LNCAP (cell line): ENCODE data around the gene MACROD1.

Experiments used
- TF ChIP-seq, protein P1 (sequence below): fragments of 450-650 bp; IDR thresholded peaks from 2 replicates; pipeline ENCODE4 v1.5.1; 2017; ENCODE audit warnings: mild to moderate bottlenecking

MACROD1 gene

DNA sequence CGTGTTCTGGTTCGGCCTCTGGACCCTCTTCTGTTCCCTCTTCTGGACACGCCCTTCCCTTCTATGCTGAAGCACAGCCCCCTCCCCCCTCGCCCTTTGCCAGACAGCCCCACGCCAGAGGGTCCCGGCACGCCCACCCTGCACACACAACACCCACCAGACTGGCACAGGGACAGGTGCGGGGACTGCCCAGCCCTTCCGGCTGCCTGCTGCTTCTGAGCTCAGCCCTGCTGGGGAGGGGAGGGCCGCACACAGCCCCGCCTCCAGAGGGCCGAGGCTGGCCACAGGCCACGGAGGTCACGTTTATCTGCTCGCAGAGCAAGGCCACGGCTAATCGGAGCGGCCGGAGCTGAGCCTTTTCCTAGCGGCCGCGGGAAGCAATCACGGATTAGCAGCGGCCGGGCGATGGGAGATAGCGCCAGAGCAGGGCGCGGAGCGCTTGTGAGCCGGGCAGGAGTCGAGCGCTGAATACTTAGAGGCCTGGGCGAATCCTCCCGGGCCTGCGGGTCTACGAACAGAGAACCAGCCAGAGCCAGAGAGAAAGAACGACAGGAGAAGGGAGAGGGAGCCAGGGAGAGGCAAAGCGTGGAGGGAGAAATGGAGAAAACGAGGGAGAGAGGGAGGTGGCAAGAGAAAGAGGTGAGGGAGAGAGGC lies 158.2 kb downstream of the MACROD1 start:
- TF ChIP-seq, protein P1, sequence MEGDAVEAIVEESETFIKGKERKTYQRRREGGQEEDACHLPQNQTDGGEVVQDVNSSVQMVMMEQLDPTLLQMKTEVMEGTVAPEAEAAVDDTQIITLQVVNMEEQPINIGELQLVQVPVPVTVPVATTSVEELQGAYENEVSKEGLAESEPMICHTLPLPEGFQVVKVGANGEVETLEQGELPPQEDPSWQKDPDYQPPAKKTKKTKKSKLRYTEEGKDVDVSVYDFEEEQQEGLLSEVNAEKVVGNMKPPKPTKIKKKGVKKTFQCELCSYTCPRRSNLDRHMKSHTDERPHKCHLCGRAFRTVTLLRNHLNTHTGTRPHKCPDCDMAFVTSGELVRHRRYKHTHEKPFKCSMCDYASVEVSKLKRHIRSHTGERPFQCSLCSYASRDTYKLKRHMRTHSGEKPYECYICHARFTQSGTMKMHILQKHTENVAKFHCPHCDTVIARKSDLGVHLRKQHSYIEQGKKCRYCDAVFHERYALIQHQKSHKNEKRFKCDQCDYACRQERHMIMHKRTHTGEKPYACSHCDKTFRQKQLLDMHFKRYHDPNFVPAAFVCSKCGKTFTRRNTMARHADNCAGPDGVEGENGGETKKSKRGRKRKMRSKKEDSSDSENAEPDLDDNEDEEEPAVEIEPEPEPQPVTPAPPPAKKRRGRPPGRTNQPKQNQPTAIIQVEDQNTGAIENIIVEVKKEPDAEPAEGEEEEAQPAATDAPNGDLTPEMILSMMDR, result peak; percentile 18; the same call in 1 of the 2 replicates

- TF ChIP-seq, protein P1, result no peak
These were observed 158.7 kb downstream of the MACROD1 start for GRCh38 chr11:64007160-64007628.

DNA sequence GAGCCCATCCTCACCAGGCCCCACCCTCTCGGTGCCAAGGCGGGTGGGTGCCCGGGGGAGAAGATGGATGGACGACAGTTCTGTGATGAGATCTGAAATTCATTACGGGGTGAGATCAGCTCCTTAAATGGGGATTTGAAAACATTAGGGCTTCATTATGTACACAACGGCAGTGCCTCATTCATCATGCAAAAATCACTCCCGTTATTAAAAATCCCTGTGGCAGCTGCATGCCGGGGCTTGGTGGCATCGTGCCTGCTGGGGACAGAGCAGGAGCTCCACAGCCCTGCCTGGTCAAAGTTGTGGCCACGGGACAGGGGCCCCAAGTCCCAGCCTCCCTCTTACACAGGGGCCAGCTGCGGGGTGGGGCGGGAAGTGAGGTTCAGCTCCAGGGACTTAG lies 159.5 kb downstream of the MACROD1 start:
- TF ChIP-seq, protein P1, result no peak

DNA sequence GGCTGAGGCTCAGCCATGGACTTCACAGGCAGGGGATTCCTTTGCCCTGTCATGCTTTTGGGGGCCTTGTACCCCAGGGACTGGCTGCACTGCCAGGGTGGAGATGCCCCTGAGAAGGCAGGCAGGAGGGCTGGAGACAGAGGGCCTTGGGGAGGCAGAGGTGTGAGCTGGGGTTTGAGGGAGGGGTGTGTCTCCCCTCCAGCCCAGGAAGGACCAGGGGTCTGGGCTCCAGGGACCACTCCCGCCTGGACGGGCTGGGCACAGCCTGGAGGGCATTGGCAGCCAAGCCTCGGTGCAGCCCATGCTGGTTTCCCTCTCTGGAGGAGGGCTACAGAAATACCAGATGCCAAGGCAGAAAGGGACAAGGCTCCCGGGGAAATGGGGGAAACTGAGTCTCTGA lies 160.2 kb downstream of the MACROD1 start:
- TF ChIP-seq, protein P1, result no peak

DNA sequence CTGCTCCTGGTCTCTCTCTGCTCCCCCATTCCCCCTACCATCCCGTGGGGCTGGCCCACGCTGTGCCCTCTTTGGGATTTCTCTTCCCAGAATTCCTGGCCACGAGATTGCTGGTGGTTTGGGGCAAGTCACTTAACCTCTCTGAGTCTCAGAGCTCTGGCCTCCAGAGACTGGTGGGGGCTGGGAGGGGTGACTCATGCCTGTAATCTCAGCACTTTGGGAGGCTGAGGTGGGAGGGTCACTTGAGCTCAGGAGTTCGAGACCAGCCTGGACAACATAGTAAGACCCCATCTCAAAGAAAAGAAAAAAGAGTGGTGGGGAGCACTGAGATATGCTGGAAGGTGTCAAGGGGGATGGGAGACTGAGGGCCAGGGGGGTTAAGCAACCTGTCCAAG lies 161.3 kb downstream of the MACROD1 start:
- TF ChIP-seq, protein P1, result no peak

DNA sequence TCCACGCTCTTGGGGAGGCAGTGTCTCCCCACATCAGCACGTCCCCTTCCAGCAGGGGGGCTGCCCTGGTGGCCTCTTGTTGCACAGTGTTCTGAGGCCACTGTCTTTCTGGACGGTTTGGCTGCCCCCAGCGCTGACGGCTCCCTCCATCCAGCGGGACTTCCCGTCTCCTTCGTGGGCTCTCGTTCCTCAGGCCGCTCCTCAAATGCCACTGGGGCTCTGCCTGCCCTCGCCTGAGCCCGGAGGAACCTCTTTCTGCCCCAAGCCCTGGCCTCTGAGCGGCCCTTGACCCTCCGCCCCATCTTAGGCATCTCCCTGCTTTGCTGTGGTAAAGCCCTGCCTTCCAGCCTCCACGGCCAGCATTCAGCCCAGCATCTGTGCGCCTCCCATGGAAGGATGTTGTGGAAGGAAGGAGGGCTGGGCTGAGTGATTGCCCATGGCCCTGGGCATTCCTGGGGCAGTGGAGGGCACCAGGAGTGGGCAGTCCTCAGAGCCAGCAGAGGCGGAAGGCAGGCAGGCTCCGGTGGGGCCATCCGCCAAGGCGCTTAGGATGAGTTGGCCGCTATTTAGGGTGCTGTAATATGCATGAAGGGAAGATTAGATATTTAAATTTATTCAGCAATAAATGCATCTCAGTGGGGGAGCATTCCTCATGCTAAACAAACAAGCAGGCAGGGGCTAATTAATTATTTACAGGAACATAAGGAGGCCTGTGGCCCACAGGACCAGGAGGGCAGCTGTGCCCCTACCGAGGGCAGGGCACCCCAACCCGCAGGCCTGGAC lies 161.9 kb downstream of the MACROD1 start:
- TF ChIP-seq, protein P1, result no peak

- TF ChIP-seq, protein P1, result no peak
These were observed 164.2 kb downstream of the MACROD1 start for GRCh38 chr11:64001484-64002420.
